Measurements from ENCODE around the gene SOS2. TPM values are rescaled to one million over a fixed set of nuclear protein-coding genes. Genes with fewer than 3 reads are reported as not detected.

The SOS2 gene
- total and polyA plus RNA-seq, 2 of the 8 experiments (the other 6 are each of a cell fraction or from before 2014, with no cell fraction given): 2.8 to 12.7 TPM

DNA sequence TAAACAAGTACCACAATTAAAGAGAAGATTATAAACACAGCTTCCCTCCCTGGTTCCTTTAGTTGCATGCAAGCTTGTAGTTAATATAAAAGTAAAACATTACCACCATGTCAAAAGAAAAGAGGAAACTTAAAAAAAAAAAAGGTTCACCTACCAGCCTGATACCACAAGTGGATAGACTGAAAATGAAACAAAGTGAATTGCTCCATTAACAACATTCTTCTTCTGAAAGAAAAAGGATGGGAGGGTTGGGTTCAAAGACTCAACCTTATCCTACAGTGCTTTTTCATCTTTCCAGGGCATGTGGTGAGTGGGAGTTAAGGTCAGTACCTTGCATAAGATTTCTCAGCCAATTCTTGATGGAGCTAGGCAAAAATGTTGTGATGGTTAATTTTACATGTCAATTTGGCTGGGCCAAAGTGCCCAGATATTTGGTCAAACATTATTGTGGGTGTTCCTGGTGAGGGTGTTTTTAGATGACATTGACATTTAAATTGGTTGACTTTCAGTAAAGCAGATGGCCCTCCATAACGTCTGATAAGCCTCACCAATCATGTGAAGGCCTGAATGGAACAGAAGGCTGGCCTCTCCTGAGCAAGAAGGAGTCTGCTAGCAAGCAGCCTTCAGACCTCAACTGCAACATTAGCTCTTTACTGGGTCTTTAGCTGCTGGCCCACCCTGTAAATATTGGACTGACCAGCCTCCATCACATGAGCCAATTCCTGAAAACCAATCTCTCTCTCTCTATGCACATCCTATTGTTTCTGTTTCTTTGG is 143.8 kb downstream of the SOS2 start:
- H3K4me1 ChIP-seq (replicated peaks in 1 of 4; ENCODE audit: control insufficient read depth in 3 of 4, insufficient read depth in 4 of 4, low read length in 3 of 4): peaks cover 0 to 5% (median 3%) of the 10 kb centered on the region in 4 experiments; a peak in 3 of 7 replicates
- FAIRE-seq (no peak), DNase-seq (ENCODE audit: low read depth in 1 of 2, low spot score in 2 of 2) (no peak)
- no peaks in the 10 kb centered on the region for H3K9me3 ChIP-seq (ENCODE audit: insufficient read depth in 2 of 2, low read depth in 1 of 2, low read length in 1 of 2)
- H3K79me1 ChIP-seq (ENCODE audit: low read depth, low read length): no peaks in the 10 kb centered on the region
- no peak overlapping the region for H3K56ac ChIP-seq (replicated peaks; ENCODE audit: insufficient read length, low read depth, low read length)
- no peak overlapping the region for H3K4me3 ChIP-seq (ENCODE audit: extremely low read depth in 1 of 4, insufficient read depth in 2 of 4, low read depth in 3 of 4, low read length in 4 of 4)
- H4K20me1 ChIP-seq (replicated peaks in 1 of 2; ENCODE audit: control insufficient read depth in 1 of 2, insufficient read depth in 2 of 2, low read length in 2 of 2): no peaks in the 10 kb centered on the region
- H3K14ac ChIP-seq (ENCODE audit: insufficient read length): no peak overlapping the region
- no peaks in the 10 kb centered on the region for H3K79me2 ChIP-seq (ENCODE audit: control insufficient read depth in 1 of 2, insufficient read depth in 2 of 2, low read length in 2 of 2)
- no peak overlapping the region for H4K5ac ChIP-seq (ENCODE audit: insufficient read length, low read depth, low read length)
- POLR2A ChIA-PET (ENCODE audit: partially characterized antibody): interaction anchor here (0.9 to 1.6 kb wide), 2 partner anchors 14 to 25 kb away, joined by 3 read pairs; no protein-coding TSS in a partner anchor
- H3K4ac ChIP-seq (replicated peaks; ENCODE audit: insufficient read length, low read depth, low read length): no peak overlapping the region
- no peak overlapping the region for H2BK20ac ChIP-seq (ENCODE audit: low read length)
- H4K91ac ChIP-seq (replicated peaks; ENCODE audit: insufficient read length, low read length): no peak overlapping the region
- no peak overlapping the region for H3K4me2 ChIP-seq (ENCODE audit: insufficient read depth in 1 of 2, low read depth in 2 of 2, low read length in 2 of 2)
- no peak overlapping the region for H2BK12ac ChIP-seq (ENCODE audit: low read depth, low read length)
- no peak overlapping the region for H4K8ac ChIP-seq (ENCODE audit: extremely low read depth, insufficient read depth, low read length)
- H2AFZ ChIP-seq (ENCODE audit: low read length): no peak overlapping the region
- H2BK5ac ChIP-seq (ENCODE audit: low read depth, low read length): no peak overlapping the region
- H3K36me3 ChIP-seq (ENCODE audit: control insufficient read depth in 2 of 4, insufficient read depth in 4 of 4, low read length in 3 of 4): no peaks in the 10 kb centered on the region
- H2AK5ac ChIP-seq (ENCODE audit: low read depth, low read length): no peak overlapping the region
- no peak overlapping the region for H2BK120ac ChIP-seq (replicated peaks; ENCODE audit: low read depth, low read length)
- CTCF ChIA-PET (ENCODE audit: partially characterized antibody): interaction anchor here (0.7 to 1.9 kb wide), 7 partner anchors 17 to 235 kb away, joined by 3 to 9 read pairs (median 3); partner anchors contain the start of gene NEMF
- WGBS, 2 experiments (ENCODE audit: extremely low coverage in 1 of 2, insufficient coverage in 1 of 2, insufficient read length in 1 of 2, insufficient replicate concordance in 2 of 2, low coverage in 1 of 2, low lambda C conversion rate in 2 of 2, missing lambda C conversion rate in 1 of 2): 88% methylated on average over 1 of the region's 1 CpG; no CpG with 5 or more reads in 1 of the 2 experiments
- H3K23ac ChIP-seq (ENCODE audit: insufficient read length): no peak overlapping the region
- no peaks in the 10 kb centered on the region; a peak in 1 of 7 replicates for H3K27me3 ChIP-seq (replicated peaks in 1 of 4; ENCODE audit: control insufficient read depth in 3 of 4, extremely low read depth in 1 of 4, insufficient read depth in 3 of 4, low read length in 3 of 4)
- no peak overlapping the region for H3K18ac ChIP-seq (ENCODE audit: extremely low read depth, low read length)
- no peak overlapping the region for H3K9ac ChIP-seq (replicated peaks in 1 of 4; ENCODE audit: extremely low read depth in 1 of 4, low read depth in 3 of 4, low read length in 3 of 4)
- H2BK15ac ChIP-seq (ENCODE audit: low read length): no peak overlapping the region
- H3K27ac ChIP-seq (ENCODE audit: low read depth, low read length): no peak overlapping the region
- H3K23me2 ChIP-seq (ENCODE audit: low read depth, low read length): no peaks in the 10 kb centered on the region; the same call in 1 of the 2 replicates
- no peak for TF ChIP-seq KDM5A (IDR thresholded peaks at IDR 0.05; ENCODE audit: low read length)
- no peak for TF ChIP-seq RNF2 (IDR thresholded peaks at IDR 0.05; ENCODE audit: borderline replicate concordance, low read depth, low read length, missing control alignments, poor library complexity, severe bottlenecking)

Measured in H1 (cell line).